ENCODE measurements around the gene PLXNB2.

The PLXNB2 gene

DNA sequence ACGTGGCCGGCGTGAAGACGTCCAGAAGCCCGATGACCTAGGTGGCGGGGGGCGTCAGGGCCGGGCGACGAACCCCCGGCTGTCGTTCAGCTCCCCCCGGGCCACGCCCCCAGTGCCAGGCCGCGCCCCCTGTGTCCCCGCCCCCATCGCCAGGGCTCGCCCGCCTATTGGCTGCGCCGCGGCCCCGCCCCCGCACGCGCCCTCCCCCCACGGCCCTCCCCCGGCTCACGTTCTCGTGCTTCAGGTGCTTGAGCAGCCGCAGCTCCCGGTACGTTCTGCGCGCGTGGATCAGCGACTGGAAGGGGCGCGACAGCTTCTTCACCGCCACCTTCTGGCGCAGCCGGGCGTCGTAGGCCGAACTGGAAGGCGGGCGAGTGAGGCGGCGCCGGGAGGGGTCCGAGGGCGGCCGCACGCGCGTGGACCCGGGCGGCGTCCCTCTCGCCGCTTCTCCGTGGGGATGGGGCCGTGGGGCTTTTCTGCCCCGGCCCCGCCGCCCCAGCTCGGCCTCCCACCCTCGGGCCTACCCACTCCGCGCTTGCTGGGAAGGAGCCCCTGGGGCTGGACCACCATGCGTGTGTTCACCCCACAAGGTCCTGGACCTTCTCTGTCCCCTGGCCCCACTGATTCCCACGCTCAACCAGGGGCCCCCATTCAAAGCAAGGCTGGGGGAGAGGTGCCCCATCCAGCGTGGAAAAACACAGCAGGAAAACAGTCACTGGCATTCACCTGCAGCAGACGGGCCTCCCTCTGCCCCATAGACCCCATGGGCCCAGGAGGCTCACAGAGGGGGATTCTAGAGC lies 39.7 kb downstream of the PLXNB2 start:
- Histone ChIP-seq H3K4me2 (ENCODE audit: low read length) (no peak overlapping the region), H3K4me1 (ENCODE audit: low read length) (peaks cover 21% of the 10 kb centered on the region), H3K27ac (ENCODE audit: low read length) (no peak overlapping the region), H3K27me3 (ENCODE audit: low read depth, low read length) (no peaks in the 10 kb centered on the region), H3K36me3 (replicated peaks; ENCODE audit: low read depth, low read length) (no peaks in the 10 kb centered on the region), H3K79me2 (ENCODE audit: low read length) (no peaks in the 10 kb centered on the region), H2AFZ (ENCODE audit: low read depth, low read length) (no peak overlapping the region), H3K9ac (ENCODE audit: low read length) (no peak overlapping the region), H3K9me3 (ENCODE audit: insufficient read depth, low read length) (no peaks in the 10 kb centered on the region), H4K20me1 (ENCODE audit: insufficient read depth, low read length) (no peaks in the 10 kb centered on the region), H3K4me3 (ENCODE audit: low read length) (no peak overlapping the region)
- TF ChIP-seq, protein P1, sequence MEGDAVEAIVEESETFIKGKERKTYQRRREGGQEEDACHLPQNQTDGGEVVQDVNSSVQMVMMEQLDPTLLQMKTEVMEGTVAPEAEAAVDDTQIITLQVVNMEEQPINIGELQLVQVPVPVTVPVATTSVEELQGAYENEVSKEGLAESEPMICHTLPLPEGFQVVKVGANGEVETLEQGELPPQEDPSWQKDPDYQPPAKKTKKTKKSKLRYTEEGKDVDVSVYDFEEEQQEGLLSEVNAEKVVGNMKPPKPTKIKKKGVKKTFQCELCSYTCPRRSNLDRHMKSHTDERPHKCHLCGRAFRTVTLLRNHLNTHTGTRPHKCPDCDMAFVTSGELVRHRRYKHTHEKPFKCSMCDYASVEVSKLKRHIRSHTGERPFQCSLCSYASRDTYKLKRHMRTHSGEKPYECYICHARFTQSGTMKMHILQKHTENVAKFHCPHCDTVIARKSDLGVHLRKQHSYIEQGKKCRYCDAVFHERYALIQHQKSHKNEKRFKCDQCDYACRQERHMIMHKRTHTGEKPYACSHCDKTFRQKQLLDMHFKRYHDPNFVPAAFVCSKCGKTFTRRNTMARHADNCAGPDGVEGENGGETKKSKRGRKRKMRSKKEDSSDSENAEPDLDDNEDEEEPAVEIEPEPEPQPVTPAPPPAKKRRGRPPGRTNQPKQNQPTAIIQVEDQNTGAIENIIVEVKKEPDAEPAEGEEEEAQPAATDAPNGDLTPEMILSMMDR (IDR thresholded peaks at IDR 0.05; ENCODE audit: low read depth, low read length), result no peak
- TF ChIP-seq EZH2phosphoT487 (IDR thresholded peaks at IDR 0.05; ENCODE audit: low read depth), result no peak

DNA sequence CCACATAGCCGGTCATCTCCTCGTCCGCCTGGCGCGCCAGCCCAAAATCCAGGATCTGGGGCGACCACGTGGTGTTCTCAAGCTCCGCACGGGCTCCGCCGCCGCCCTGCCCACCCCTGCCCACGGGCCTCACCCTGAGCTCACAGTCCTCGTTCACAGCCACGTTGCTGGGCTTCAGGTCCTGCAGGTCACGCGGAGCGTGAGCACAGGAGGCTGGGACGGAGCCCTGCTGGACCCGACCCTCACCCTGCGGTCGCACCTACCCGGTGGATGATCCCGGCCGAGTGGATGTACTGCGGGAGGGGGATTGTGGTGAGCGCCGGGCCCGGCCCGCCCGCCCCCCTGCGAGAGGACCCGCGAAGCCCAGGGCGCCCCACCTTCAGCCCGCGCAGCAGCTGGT lies 40.5 kb downstream of the PLXNB2 start:
- no peak overlapping the region for H2AFZ ChIP-seq (ENCODE audit: low read depth, low read length)
- H3K27ac ChIP-seq (ENCODE audit: low read length), result no peak overlapping the region
- peaks cover 29% of the 10 kb centered on the region for H3K4me1 ChIP-seq (ENCODE audit: low read length)
- no peaks in the 10 kb centered on the region for H3K9me3 ChIP-seq (ENCODE audit: insufficient read depth, low read length)
- H4K20me1 ChIP-seq (ENCODE audit: insufficient read depth, low read length), result no peaks in the 10 kb centered on the region
- H3K4me3 ChIP-seq (ENCODE audit: low read length), result no peak overlapping the region
- no peak overlapping the region for H3K4me2 ChIP-seq (ENCODE audit: low read length)
- H3K36me3 ChIP-seq (replicated peaks; ENCODE audit: low read depth, low read length), result no peaks in the 10 kb centered on the region
- no peak for TF ChIP-seq EZH2phosphoT487 (IDR thresholded peaks at IDR 0.05; ENCODE audit: low read depth)
- TF ChIP-seq, protein P1 (IDR thresholded peaks at IDR 0.05; ENCODE audit: low read depth, low read length), result no peak
- H3K27me3 ChIP-seq (ENCODE audit: low read depth, low read length), result no peaks in the 10 kb centered on the region
- H3K79me2 ChIP-seq (ENCODE audit: low read length), result no peaks in the 10 kb centered on the region
- H3K9ac ChIP-seq (ENCODE audit: low read length), result no peak overlapping the region

DNA sequence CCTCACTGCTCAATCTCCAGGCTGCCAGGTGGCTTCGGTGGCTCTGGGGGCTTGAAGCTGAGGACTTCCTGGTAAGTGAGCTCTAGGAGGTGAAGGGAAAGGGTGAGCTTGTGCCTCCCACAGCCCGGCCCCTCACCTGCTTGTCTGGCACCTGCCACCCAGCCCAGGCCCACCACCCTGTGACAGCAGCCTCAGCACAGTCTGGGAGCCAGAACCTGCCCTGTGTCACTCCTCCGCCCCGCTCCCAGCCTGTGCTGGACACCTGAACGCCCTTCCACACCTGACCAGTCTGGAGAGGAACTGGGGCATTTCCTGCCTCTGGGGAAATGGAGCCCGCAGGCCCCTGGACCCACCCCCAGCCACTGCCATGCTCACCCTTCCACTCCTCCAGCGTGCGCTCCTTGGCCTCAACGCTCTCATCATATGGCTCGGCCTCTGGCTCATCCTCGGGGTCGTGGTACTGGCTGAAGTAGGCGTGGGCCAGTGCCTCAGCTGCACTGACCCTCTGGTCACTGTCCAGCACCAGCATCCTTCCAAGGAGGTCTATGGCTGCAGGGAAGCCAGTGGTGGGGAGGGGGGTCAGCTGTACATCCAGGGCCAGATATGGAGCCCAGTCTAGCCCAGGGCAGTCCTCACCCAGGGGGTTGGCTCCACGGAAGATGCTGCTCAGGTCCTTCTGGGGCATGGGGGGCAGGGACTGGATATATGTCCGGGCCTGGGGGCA lies 42.3 kb downstream of the PLXNB2 start:
- H3K4me3 ChIP-seq (ENCODE audit: low read length), result no peak overlapping the region
- H3K79me2 ChIP-seq (ENCODE audit: low read length), result peaks cover 10% of the 10 kb centered on the region
- no peak overlapping the region for H3K9ac ChIP-seq (ENCODE audit: low read length)
- H3K4me2 ChIP-seq (ENCODE audit: low read length), result no peak overlapping the region
- no peaks in the 10 kb centered on the region for H4K20me1 ChIP-seq (ENCODE audit: insufficient read depth, low read length)
- no peak overlapping the region for H2AFZ ChIP-seq (ENCODE audit: low read depth, low read length)
- no peaks in the 10 kb centered on the region for H3K9me3 ChIP-seq (ENCODE audit: insufficient read depth, low read length)
- no peak for TF ChIP-seq EZH2phosphoT487 (IDR thresholded peaks at IDR 0.05; ENCODE audit: low read depth)
- TF ChIP-seq, protein P1 (IDR thresholded peaks at IDR 0.05; ENCODE audit: low read depth, low read length), result no peak
- no peaks in the 10 kb centered on the region for H3K36me3 ChIP-seq (replicated peaks; ENCODE audit: low read depth, low read length)
- H3K27me3 ChIP-seq (ENCODE audit: low read depth, low read length), result no peaks in the 10 kb centered on the region
- H3K27ac ChIP-seq (ENCODE audit: low read length), result no peak overlapping the region
- peaks cover 26% of the 10 kb centered on the region for H3K4me1 ChIP-seq (ENCODE audit: low read length)

DNA sequence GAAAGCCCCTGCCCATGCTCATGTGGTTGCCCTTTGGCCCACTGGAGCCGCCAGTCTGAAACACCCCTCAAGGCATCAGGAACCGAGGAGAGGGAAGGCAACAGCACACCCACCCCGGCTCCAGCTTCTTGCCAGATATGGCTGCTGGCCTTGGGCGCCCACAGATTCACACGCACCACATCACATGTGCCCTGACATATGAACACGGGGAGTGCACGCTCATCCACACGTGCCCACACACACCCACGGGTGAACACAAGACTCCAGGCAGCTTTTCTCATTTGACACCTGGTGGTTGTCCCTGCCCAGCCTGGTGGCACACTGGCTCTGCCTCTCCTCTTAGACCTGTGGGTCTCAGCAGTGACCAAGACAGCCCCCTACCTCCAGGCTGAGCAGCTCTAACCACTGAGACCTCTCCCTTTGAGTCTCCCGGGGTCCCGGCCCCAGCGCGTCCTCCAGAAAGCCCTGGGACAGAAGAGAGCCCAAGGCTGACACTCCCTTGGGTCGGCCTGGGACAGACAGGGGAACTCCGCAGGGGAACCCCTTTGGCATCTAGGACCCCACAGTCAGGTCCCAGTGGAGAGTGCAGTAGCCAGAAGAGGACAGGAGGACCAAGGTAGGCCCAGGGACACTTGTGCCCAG lies 43.2 kb downstream of the PLXNB2 start:
- H3K27me3 ChIP-seq (ENCODE audit: low read depth, low read length), result no peaks in the 10 kb centered on the region
- no peaks in the 10 kb centered on the region for H3K9me3 ChIP-seq (ENCODE audit: insufficient read depth, low read length)
- H3K4me1 ChIP-seq (ENCODE audit: low read length), result peaks cover 22% of the 10 kb centered on the region
- H4K20me1 ChIP-seq (ENCODE audit: insufficient read depth, low read length), result no peaks in the 10 kb centered on the region
- no peak overlapping the region for H3K9ac ChIP-seq (ENCODE audit: low read length)
- H3K4me2 ChIP-seq (ENCODE audit: low read length), result no peak overlapping the region
- H3K4me3 ChIP-seq (ENCODE audit: low read length), result no peak overlapping the region
- H3K27ac ChIP-seq (ENCODE audit: low read length), result no peak overlapping the region
- H3K36me3 ChIP-seq (replicated peaks; ENCODE audit: low read depth, low read length), result no peaks in the 10 kb centered on the region
- peaks cover 17% of the 10 kb centered on the region for H3K79me2 ChIP-seq (ENCODE audit: low read length)
- TF ChIP-seq, protein P1 (IDR thresholded peaks at IDR 0.05; ENCODE audit: low read depth, low read length), result no peak
- no peak for TF ChIP-seq EZH2phosphoT487 (IDR thresholded peaks at IDR 0.05; ENCODE audit: low read depth)
- no peak overlapping the region for H2AFZ ChIP-seq (ENCODE audit: low read depth, low read length)

Data from OCI-LY3 (cell line).